Testis (tissue), 3 donors: ENCODE data around the gene LRRK1. TPM values are rescaled to one million over a fixed set of nuclear protein-coding genes. Genes with fewer than 3 reads are reported as not detected.

Source experiments
- DNase-seq: peaks from one replicate; pipeline ENCODE4 v3.0.0-alpha.2; 2019
- H3K27ac ChIP-seq, 2 donors: fragments of 200-600 bp; sonication (generic); one replicate each; pipeline ENCODE4 v1.5.1; 2019
- H3K27me3 ChIP-seq: fragments of 200-600 bp; sonication (generic); one replicate; pipeline ENCODE4 v1.5.1; 2019
- H3K36me3 ChIP-seq: fragments of 200-600 bp; sonication (generic); one replicate; pipeline ENCODE4 v1.5.1; 2017; ENCODE audit warnings: low read depth; ENCODE audit errors: missing control alignments
- H3K4me1 ChIP-seq: fragments of 200-600 bp; sonication (generic); one replicate; pipeline ENCODE4 v1.5.1; 2019
- H3K4me3 ChIP-seq, 2 donors: fragments of 200-600 bp; sonication (generic); one replicate each; pipeline ENCODE4 v1.5.1; 2017 to 2019
- H3K9me3 ChIP-seq: fragments of 200-600 bp; sonication (generic); one replicate; pipeline ENCODE4 v1.5.1; 2017
- CTCF ChIP-seq, 3 experiments: fragments of 450-650 bp in 2 of 3; fragments of 200-600 bp in 1 of 3; sonication (generic) in 1 of 3; IDR thresholded peaks; one replicate each; pipeline ENCODE4 v1.5.1; 2016 to 2019; ENCODE audit warnings: antibody characterized with exemption in 3 of 3, mild to moderate bottlenecking in 2 of 3, moderate library complexity in 1 of 3
- POLR2A ChIP-seq: fragments of 450-650 bp; IDR thresholded peaks from one replicate; pipeline ENCODE4 v1.6.1; 2017; ENCODE audit warnings: antibody characterized with exemption, mild to moderate bottlenecking, moderate library complexity
- WGBS, 2 donors: methylation state at CpG; one replicate each; pipeline ENCODE4 v1.1.5; 2018; 5-methylcytosine and 5-hydroxymethylcytosine counted together
- intact Hi-C: fragments of 100-400 bp; cut with DNase I; formaldehyde crosslinking; loops from one replicate; pipeline ENCODE4 v1.15.1; 2023; ENCODE audit warnings: low total_unique reads
- polyA plus RNA-seq: library from polyadenylated mRNA; stranded (reverse); fragments of 350-450 nt; fragmentation: Illumina TruSeq; extraction: RNeasy Lipid Tissue Mini Kit (QIAGEN cat#74804); gene quantifications from one replicate; pipeline ENCODE4 v1.2.3, GENCODE V29; 2014; ENCODE audit warnings: low read depth, low replicate concordance; ENCODE audit not compliant: insufficient read depth
- total RNA-seq, 2 donors: library from RNA; depleted of rRNA; stranded (reverse); fragments of >200 nt; gene quantifications; one replicate each; pipeline ENCODE4 v1.2.3, GENCODE V29; 2016

Gene LRRK1
- total and polyA plus RNA-seq, 3 donors from 2014 or later = 18.8 to 24.6 (median 23.0) TPM

- Histone ChIP-seq H3K9me3 (no peaks in the 10 kb centered on the region), H3K4me1 (peaks cover 23% of the 10 kb centered on the region), H3K4me3 (no peak overlapping the region), H3K27me3 (no peaks in the 10 kb centered on the region), H3K27ac (peak overlapping the region in 1 of 2 donors; percentile 56), H3K36me3 (no peaks in the 10 kb centered on the region)
- 71 to 73% methylated on average over 16 to 22 of the region's 22 CpGs for WGBS, 2 donors
- DNase-seq = peak; percentile 59
- intact Hi-C loops = no loop called here
- TF ChIP-seq POLR2A (no peak), CTCF (IDR thresholded peaks at IDR 0.05) (no peak)
Measured at GRCh38 chr15:101049856-101050622, 130.9 kb downstream of the LRRK1 start.

- Histone ChIP-seq H3K4me1 (peaks cover 17% of the 10 kb centered on the region), H3K4me3 (no peak overlapping the region), H3K9me3 (no peaks in the 10 kb centered on the region), H3K36me3 (no peaks in the 10 kb centered on the region), H3K27me3 (no peaks in the 10 kb centered on the region), H3K27ac (no peak overlapping the region)
- intact Hi-C loops = no loop called here
- TF ChIP-seq CTCF (IDR thresholded peaks at IDR 0.05) = no peak
- no peak for TF ChIP-seq POLR2A
- 80 to 84% methylated on average over 8 to 10 of the region's 10 CpGs for WGBS, 2 donors
- peak; percentile 10 for DNase-seq
Measured at GRCh38 chr15:101050623-101051290, 131.6 kb downstream of the LRRK1 start.

GRCh38 chr15:101051291-101052030 lies 132.3 kb downstream of the LRRK1 start:
- Histone ChIP-seq H3K4me3 (no peak overlapping the region), H3K4me1 (peaks cover 10% of the 10 kb centered on the region), H3K9me3 (no peaks in the 10 kb centered on the region), H3K27ac (no peak overlapping the region), H3K36me3 (no peaks in the 10 kb centered on the region), H3K27me3 (no peaks in the 10 kb centered on the region)
- intact Hi-C loops = no loop called here
- TF ChIP-seq CTCF (IDR thresholded peaks at IDR 0.05) (no peak), POLR2A (no peak)
- 96 to 97% methylated on average over 12 to 28 of the region's 28 CpGs for WGBS, 2 donors
- DNase-seq = peak; percentile 10

DNA sequence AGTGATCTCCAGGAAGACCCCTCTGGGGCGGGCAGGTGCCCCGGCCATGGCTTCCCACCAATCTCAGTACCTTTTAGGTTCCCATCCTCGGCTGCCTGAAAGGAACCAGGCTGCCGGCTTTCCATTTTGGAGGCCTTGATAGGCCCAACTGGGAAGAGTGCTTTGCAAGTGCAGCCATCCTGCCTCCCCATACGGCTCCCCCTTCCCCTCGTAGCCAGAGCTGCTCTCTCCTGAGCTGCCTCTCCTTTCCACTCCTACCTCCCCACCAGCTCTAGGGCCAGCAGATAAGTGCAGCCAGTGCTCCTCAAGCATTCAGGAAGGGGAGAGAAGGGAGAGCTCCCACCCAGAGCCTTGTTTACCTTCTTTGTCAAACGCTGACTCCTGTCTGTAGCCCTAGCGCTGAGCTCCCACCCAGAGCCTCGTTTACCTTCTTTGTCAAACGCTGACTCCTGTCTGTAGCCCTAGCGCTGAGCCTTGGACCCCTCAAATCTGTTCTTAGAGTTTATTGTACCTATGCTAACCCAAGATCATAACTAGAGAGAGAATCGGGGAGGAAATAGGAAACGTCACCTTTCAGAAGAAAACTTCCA lies 133.0 kb downstream of the LRRK1 start:
- Histone ChIP-seq H3K36me3 (no peaks in the 10 kb centered on the region), H3K9me3 (no peaks in the 10 kb centered on the region), H3K27ac (no peak overlapping the region), H3K4me3 (no peak overlapping the region), H3K27me3 (no peaks in the 10 kb centered on the region), H3K4me1 (peaks cover 6% of the 10 kb centered on the region)
- intact Hi-C loops = no loop called here
- no peak for TF ChIP-seq CTCF (IDR thresholded peaks at IDR 0.05)
- no peak for TF ChIP-seq POLR2A
- WGBS, 2 donors = 81 to 91% methylated on average over 13 of the region's 13 CpGs
- DNase-seq = peak; percentile 9
